Measurements from ENCODE around the gene CFL1.

DNA sequence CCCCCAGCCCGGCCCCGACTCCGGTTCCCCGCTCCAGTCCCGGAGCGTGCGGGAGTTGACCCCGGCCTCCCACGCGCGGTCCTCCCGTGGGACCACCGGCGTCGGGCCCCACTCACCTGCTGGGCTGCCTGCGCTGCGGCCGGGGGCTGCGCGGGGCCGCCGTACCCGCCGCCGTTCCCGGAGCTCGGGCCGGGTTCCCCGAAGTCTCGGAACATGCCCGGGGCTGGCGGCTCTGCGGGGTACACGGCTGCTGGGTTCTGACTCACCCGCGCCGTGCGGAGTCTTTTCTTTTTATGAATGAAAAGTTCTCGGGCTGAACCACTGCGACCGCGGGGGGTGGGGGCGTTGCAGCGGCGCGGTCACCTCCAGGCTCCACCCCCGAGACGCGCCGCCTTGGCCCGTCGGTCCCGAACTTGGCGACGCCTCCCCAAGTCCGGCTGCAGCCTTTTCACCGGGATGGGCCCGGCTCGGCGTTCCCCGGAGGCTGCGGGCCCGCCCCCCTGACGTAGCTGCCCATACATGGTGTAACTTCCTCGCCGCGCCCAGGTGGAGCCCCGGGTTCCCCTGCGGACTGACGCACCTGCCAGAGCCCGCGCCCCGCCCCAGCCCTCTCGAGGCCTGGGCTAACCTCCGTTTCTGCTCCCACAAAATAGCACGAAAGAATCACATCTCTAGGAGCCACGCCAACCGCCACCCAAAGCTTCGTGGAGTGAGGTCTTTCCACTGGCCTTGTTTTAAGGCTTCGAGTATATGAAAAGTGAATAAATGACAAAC is 42.3 kb upstream of the CFL1 start, which contains the start of gene FOSL1:
- TF ChIP-seq CTCF (IDR thresholded peaks at IDR 0.05) (no peak), NRF1 (IDR thresholded peaks at IDR 0.05; ENCODE audit: low read depth, low read length) (no peak), GATA2 (CRISPR knock-in tag; IDR thresholded peaks at IDR 0.05) (no peak), ZBTB33 (IDR thresholded peaks at IDR 0.05; ENCODE audit: borderline replicate concordance, low read depth) (0 out of 2 replicates have a peak, but pooled peaks have one; percentile 41), USF2 (IDR thresholded peaks at IDR 0.05; ENCODE audit: borderline replicate concordance, low read depth, low read length) (no peak), GABPA (IDR thresholded peaks at IDR 0.05; ENCODE audit: low read depth) (0 out of 2 replicates have a peak, but pooled peaks have one; percentile 15), RAD21 (IDR thresholded peaks at IDR 0.05; ENCODE audit: low read length) (no peak), IRF3 (IDR thresholded peaks at IDR 0.05; ENCODE audit: low read depth, low read length) (no peak), FOXJ3 (CRISPR knock-in tag; IDR thresholded peaks at IDR 0.05) (no peak), TCF12 (IDR thresholded peaks at IDR 0.05) (peak; percentile 42; the same call in 1 of the 2 replicates), RCOR1 (IDR thresholded peaks at IDR 0.05; ENCODE audit: low read length) (no peak), SIN3A (IDR thresholded peaks at IDR 0.05; ENCODE audit: borderline replicate concordance, low read depth, low read length) (peak; percentile 58; the same call in 1 of the 2 replicates)
- TF ChIP-seq, protein P1, sequence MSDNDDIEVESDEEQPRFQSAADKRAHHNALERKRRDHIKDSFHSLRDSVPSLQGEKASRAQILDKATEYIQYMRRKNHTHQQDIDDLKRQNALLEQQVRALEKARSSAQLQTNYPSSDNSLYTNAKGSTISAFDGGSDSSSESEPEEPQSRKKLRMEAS (IDR thresholded peaks at IDR 0.05; ENCODE audit: low read depth) = peak; percentile 78
- TF ChIP-seq, protein P2, sequence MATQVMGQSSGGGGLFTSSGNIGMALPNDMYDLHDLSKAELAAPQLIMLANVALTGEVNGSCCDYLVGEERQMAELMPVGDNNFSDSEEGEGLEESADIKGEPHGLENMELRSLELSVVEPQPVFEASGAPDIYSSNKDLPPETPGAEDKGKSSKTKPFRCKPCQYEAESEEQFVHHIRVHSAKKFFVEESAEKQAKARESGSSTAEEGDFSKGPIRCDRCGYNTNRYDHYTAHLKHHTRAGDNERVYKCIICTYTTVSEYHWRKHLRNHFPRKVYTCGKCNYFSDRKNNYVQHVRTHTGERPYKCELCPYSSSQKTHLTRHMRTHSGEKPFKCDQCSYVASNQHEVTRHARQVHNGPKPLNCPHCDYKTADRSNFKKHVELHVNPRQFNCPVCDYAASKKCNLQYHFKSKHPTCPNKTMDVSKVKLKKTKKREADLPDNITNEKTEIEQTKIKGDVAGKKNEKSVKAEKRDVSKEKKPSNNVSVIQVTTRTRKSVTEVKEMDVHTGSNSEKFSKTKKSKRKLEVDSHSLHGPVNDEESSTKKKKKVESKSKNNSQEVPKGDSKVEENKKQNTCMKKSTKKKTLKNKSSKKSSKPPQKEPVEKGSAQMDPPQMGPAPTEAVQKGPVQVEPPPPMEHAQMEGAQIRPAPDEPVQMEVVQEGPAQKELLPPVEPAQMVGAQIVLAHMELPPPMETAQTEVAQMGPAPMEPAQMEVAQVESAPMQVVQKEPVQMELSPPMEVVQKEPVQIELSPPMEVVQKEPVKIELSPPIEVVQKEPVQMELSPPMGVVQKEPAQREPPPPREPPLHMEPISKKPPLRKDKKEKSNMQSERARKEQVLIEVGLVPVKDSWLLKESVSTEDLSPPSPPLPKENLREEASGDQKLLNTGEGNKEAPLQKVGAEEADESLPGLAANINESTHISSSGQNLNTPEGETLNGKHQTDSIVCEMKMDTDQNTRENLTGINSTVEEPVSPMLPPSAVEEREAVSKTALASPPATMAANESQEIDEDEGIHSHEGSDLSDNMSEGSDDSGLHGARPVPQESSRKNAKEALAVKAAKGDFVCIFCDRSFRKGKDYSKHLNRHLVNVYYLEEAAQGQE (IDR thresholded peaks at IDR 0.05; ENCODE audit: low read depth, low read length) = 0 out of 2 replicates have a peak, but pooled peaks have one; percentile 31

All from SK-N-SH (cell line).